Superior temporal gyrus (tissue), 1 donor: Measurements from ENCODE around the gene SULT6B1.

Experiments used
- DNase-seq: peaks from one replicate; pipeline ENCODE4 v3.0.0-alpha.2; 2016; ENCODE audit errors: extremely low spot score

SULT6B1 gene

DNA sequence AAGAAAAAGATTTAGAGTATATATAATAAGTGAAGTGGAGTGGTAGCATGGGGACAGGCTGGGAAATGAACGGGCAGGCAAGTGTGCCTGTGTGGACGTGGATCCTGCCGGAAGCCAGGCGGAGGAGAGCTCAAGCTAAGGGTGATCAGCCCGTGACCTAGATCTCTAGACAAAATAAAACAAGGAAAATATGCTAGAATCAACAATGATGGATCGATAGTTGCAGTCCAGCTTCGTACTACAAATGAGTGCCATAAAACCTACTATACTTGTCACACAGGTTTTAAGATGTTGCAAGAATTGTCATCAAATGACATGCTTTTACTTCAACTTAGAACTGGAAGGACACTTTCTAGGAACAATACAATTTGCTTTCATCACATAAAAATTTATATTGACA, 40.1 kb downstream of the SULT6B1 start:
- DNase-seq = no peak

DNA sequence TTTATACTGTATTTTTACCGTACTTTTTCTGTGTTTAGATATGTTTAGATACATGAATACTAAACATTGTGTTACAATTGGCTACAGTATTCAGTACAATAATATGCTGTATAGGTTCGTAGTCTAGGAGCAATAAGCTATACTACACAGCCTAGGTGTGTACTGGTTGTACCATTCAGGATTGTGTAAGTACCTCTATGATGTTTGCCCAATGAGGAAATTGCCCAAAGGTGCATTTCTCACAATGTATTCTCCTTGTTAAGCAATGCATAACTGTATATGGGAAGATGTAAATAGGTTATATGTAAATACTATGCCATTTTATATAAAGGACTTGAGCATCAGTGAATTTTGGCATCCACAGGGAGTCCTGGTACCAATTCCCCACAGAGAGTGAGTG, 42.4 kb downstream of the SULT6B1 start:
- no peak for DNase-seq

DNA sequence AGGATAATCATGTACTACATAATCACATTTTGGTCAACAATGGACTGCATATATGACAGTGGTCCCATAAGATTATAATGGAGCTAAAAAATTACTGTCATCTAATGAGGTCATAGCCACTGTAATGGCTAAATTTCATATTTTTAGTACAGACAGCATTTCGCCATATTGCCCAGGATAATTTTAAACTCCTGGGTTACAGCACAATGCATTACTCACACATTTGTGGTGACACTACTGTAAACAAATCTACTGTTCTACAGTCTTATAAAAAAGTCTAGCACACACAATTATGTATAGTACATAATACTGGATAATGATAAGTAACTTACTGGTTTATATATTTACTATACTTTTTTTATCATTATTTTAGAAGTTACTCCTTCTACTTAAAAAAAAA, 44.5 kb downstream of the SULT6B1 start:
- DNase-seq = no peak

DNA sequence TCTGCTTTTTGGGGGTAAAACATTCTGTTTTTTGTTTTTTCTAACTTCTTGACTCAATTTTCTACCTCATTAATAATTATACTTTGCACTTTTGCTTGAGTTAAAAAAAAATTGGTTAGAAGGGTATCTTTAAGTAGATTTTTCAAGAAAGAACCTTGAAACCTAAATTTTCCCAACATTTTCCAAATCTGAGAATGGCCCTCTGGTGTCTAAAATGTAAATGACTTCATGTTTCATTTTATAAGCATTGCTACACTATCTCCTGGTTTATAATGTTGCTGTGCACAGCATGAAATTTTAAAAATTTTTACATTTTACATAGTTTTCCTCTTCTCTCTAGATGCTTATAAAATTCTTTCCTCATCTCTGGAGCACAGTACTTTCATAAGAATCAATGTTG, 45.9 kb downstream of the SULT6B1 start:
- no peak for DNase-seq

DNA sequence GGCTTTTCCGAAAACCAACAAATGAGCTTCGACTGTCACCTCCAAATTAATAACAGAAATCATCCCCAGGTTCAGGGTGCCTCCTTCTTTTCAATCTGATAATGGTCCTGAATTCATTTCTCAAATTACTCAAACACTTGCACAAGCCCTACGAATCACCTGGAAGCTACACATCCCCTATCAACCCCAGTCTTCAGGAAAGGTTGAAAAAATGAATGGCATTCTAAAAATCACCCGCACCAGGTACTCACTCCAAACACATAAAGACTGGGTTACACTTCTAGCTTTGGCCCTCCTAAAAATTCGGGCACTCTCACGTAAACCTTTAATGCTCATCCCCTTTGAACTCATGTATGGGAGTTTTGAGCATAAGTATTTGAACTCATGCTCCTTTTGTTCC, 55.6 kb downstream of the SULT6B1 start:
- DNase-seq = no peak

DNA sequence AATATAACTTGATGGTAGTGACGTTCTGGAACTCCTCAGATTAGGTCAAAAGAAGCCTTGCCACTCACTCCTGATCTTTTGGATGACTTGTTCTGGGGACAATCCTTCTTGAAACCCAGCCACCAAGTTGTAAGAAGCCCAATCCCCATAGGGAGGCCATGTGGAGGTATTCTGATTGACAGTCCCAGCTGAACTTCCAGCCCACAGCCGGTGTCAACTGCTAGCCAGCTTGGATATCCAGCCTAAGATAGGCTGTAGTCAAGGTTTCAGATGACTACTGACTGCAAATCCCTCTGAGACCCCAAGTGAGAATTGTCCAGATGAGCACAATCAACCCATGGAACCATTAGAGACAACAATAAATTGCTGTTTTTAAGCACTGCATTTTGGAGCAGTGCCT, 63.1 kb downstream of the SULT6B1 start:
- DNase-seq = no peak

DNA sequence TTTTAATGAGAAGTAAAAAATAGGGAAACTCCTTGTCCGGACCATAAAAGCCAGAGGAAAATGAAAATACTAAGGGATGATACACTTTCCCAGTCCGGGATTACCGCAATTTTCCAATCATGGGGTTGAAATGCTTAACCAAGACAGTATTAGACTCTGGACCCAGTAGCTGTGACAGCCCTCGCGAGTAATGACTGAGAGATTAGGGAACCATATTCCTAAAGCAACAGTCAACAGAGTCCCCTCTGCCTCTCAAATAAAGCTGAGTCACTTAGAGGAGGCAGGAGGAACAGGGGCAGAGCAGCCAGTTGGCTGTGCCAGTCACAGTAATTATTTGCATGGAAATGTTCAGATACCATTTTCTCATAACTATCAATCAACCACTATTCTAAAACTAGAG, 69.3 kb downstream of the SULT6B1 start:
- DNase-seq = no peak
